ENCODE measurements around the gene PBX3.

- TF ChIP-seq CTCF (conservative IDR thresholded peaks at IDR 0.05 in 1 of 2, IDR thresholded peaks at IDR 0.05 in 1 of 2; ENCODE audit: extremely low read depth in 1 of 2, insufficient read depth in 1 of 2, low read depth in 1 of 2, low read length in 2 of 2) = no peak
- no peak for TF ChIP-seq EZH2 (IDR thresholded peaks at IDR 0.05; ENCODE audit: borderline replicate concordance, low read length)
Measured at GRCh38 chr9:126016579-126017290, 269.6 kb downstream of the PBX3 start.
